Tibial nerve (tissue), 4 donors: ENCODE measurements around the gene IRF2BP1.

Experiments
- CTCF ChIP-seq, 5 experiments: fragments of 200-600 bp in 3 of 5; fragments of 450-650 bp in 2 of 5; sonication (generic) in 3 of 5; IDR thresholded peaks; one replicate each; pipeline ENCODE4 v1.5.1; 2016 to 2019; ENCODE audit warnings: antibody characterized with exemption in 5 of 5, mild to moderate bottlenecking in 3 of 5, moderate library complexity in 2 of 5
- EP300 ChIP-seq, 2 donors: sonication (generic); formaldehyde crosslinking; IDR thresholded peaks; one replicate each; pipeline ENCODE4 v1.6.1; 2017; ENCODE audit warnings: antibody characterized with exemption in 2 of 2, mild to moderate bottlenecking in 1 of 2
- POLR2A ChIP-seq, 2 donors: fragments of 450-650 bp; IDR thresholded peaks; one replicate each; pipeline ENCODE4 v1.6.1; 2017; ENCODE audit warnings: antibody characterized with exemption in 2 of 2, mild to moderate bottlenecking in 2 of 2, moderate library complexity in 2 of 2

- TF ChIP-seq POLR2A (IDR thresholded peaks at IDR 0.05) (no peak), CTCF (IDR thresholded peaks at IDR 0.05) (no peak), EP300 (IDR thresholded peaks at IDR 0.05) (no peak)
These were observed 48.8 kb upstream of the IRF2BP1 start for GRCh38 chr19:45934551-45935230.
